ENCODE results near the gene NFATC1.

Gene NFATC1

DNA sequence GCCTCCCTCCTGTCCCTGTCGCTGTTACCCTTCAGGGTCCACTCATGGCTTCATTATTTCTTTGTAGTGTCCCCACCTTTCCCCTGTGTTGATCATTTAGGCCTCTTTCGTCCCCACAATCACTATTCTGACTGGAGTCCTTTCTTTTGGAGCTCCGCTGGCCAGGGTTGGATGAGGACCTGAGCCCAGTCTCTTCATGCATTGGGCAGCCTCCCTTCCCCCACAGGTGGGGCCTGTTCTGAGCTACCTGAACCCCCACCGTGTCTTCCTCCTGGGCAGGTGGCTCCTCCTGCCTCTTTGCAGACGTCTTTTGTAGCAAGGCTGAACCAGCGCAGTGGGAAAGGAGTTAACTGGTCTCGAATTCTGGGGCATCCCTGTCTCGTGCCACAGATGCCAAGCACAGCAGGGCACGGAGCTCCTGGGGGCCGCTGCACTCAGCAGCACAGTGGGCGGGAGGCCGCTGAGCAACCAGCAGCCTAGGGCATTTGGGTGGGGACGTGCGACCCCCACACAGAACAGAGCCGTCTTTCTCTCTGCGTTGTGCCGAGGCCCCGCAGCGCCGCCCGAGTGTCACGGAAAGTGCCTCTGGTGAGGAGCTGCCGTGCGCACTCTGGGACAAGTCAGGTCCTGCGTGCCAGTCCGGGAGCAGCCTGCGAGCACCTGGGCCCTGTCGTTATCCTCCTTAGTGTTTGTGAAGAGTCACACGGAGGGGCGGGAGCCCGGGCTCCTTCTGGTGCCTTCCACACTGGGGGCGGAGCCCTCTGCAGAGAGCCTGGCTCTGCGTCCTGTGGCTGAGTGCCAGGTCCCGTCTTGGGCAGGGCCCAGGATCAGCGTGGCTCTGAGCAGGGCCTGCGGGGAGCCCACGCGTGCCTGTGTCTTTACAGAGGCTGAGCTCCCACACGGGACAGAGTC lies 130.1 kb downstream of the NFATC1 start:
- no peak for FAIRE-seq

DNA sequence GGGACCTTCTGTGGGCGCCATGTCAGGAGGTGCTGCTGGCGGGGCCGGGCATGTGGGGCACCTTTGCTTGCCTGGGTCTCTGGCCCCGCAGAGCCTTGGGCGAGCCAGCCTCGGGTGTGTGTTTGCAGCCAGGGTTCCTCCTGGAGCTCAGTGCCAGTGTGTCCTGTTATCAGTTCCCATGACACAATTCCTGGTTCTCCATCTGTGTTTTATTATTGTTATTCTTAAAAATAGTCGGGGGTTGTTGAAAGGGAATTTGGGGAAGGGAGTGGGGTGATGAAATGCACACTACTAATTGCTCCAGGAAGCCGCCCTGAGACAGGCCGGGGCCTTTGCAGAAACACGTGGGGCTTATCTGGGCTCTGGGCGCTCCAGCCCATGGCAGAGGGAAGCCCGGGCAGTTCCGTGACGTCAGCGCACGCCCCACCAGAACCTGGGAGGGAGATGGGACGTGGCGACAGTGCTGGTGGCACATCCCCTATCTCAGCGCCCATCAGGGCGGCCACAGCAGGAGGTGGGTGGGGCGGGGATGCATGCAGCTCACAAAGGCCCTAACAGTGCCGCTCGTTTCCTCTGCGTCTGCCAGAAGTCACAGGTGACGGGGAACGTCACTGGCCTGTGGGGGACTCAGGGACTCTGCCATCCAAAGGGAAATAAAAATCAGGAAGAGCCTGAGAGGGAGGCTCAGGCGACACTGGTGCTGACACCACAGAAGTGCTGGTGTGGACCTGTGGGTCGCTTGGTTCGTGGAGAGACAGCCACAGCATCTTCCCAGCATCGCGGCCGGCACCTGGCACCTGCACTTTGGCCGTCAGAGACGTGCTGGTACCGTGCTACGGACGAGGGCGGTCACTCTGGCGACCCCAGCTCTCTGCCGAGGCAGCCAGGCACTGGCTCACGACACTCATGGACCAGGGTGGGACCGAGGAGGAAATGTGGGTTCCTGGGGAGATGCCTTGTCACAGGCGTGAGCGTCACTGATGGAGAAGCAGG lies 131.0 kb downstream of the NFATC1 start:
- no peak for FAIRE-seq

DNA sequence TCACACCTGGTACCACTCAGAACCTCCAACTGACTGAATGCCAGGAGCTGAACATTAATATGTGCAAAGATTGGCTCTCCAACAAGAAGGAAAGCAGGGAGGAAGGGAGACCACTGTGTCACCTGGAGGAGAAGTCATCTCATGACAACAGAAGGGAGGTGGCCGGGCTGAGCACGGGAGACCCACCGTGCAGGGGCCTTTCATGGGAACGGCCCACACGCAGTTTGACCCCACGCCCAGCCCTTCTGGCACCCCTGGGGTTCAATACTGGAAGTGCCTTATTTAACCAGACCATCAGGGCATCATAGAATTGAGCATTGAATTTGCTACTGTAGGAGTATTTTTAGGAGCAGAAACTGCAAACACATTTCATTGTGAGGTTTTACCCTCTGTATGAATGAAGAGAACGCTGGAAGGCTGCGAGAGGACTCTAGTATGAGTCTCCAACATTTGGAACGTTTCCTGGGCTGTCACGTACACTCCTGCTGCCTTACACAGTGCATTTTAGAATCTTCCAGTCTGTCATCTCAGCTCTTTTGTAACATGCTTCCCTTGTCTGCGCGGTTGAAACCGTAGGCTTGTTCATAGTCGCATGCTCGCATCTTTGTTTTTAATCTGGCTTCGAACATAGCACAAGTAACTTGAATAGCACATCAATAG lies 132.1 kb downstream of the NFATC1 start:
- FAIRE-seq: no peak

DNA sequence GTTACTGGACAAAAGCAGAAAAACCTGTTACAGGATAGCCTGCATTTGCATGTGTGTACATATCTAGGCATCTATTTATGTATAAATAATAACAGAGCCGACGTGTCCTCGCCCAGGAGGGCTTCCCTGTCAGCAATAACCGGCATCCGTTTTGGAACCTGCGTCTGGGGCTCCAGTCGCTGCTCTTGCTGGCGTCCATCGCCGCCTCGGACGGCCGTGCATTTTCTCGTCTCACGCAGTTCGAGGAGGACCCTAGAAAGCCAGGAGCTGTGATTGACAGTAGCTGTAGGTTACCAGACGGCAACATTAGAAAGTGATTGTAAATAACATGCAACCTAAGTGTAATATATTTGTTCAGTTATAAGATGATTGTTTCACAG lies 132.6 kb downstream of the NFATC1 start:
- no peak for FAIRE-seq

DNA sequence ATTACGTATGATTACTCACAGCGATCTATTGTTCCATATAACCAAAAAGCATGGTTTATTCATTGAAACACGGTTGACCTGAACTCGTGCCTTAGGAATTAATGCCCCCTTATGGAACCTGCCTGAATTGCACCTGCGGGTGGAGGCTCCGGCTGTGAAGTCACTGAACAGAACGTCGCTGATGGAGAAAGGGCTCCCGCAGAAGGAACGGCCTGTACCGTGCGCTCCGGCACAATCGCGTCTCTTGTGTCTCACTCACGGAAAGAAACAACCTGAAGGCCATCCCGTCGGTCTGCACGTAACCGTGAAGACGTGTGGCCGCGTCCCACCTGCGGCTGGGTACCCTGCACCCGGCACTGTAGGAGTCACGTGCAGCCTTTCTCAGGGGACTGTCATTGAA lies 133.1 kb downstream of the NFATC1 start:
- FAIRE-seq: no peak

DNA sequence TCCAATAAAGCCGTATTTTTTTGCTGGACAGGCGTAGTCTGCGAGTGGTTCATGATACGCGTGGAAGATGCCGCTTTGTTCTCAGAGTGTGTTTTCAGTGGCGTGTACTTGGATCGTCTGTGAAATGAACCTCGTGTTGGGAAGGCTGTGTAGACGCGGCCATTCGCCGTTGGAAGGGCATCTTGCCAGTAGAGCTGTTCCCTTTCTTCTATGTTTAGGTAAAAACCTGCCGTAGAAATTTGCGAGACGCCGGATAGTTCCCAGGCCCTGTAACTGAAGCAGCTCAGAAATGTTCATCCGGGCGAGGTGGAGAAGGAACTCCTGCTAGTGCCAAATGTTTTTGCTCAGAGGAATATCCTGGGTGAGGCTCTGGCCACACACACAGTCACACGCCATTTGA lies 133.6 kb downstream of the NFATC1 start:
- FAIRE-seq: no peak

DNA sequence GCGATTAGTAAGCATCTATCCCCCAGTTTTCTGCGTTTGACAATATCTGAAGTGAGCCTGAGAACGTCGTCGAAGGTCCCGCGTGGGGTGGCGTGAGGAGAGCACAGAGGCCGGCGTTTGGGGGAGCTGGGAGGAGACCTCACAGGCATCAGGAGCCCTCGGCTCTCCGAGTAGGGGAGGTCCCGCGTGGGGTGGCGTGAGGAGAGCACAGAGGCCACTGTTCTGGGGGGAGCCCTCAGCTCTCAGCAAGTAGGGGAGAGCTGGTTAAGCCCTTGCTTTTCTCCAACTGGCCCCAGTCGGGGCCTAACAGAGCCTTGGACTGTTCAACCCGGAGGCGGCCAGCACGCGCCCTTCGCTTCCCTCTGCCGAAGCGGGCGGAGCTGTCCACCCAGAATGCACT lies 134.3 kb downstream of the NFATC1 start:
- FAIRE-seq: no peak

DNA sequence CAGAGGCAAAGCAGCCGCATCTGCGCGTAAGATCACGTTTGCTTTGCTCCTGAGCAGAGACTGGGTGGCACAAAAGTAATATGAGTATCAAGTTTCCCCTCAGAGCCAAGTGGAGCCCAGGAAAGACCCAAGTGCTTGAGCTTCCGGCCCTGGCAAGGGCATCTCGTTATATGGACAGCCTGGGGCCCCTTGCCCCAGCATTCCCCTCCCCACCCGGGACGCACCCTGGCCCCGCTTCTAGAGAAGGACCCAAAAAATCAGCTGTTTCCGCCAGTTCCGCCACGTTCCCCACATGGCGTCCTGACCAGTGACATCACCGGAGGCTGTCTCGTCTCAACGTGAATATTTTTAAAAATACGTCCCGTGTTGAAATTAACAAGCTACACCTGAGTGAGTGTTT lies 135.1 kb downstream of the NFATC1 start:
- FAIRE-seq: no peak

DNA sequence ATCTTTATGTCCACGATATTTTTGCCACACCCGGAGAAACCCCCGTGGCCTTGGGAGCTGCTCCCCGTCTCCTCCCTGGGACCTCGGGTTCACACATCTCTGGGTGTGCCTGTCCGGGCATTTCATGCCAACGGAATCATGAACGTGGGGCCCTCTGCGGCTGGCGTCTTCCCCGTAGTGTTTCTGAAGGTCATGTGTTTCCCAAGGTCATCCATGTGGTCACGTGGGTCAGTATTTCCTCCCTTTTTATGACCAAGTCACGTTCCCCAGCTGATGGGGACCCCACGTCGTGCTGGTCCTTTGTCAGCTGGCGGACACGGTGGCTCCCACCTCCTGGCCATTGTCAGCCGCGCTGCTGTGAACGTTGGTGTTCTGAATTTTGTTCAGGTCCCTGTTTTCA lies 135.7 kb downstream of the NFATC1 start:
- FAIRE-seq: no peak

DNA sequence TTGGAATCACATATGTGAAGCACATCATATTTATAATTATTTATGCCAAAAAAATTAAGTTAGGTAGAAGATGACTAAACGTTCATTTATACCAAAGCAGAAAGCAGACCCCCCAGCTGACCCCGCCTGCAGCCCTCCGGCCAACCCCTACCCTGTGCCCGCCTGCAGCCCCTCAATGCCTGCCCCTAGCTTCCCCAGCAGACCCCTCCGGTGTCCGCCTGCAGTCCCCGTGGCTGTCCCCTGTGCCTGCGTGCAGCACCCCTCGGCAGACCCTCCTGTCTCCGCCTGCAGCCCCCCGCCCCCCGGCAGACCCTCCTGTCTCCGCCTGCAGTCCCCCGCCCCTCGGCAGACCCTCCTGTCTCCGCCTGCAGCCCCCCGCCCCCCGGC lies 136.2 kb downstream of the NFATC1 start:
- no peak for FAIRE-seq

DNA sequence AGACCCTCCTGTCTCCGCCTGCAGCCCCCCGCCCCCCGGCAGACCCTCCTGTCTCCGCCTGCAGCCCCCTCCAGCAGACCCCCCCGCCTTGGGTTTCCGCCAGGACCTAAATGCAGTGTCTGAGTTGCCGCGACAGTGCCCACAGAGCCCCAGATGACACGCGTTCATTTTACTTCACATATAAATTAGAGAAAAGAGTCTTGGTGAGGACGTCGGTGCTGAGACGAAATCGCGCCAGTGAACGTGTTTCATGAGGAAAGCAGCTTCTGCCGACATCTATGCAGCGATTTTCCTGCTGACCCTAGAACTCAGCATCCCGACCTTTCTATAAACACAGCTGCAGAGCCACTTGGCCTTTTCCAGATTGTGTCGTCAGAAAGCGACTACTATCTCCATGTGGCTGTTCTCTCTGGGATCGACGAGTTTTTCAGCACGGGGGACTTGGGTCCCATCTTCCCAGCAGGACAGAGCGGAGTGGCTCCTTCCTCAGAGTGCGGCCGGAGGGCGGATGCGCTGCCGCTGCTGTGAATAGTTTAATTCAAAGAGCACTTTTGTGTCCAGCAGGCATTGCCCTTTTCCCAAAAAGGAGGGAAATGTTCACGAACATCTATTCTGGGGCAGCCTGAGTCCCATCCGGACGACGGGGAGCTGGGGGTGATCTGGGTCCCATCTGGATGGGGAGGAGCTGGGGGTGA lies 136.7 kb downstream of the NFATC1 start:
- FAIRE-seq: no peak

DNA sequence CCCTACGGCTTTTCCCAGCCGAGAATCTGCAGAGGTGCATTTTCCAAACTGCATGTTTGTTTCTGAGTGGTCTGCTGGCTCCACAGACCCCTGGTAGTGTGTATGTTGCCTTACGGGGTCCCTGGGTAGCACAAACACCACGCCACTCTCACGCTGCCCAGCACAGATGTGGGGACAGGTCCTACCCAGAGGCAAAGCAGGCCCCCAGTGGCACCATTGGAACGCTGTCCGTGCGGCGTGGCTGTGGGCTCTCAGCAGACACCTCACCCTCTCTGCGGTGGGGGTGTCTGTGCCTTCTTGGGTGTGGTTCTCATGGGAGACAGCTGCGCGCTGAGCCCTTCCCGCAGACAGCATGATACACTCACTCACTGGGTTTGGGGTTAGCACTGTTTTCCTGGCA lies 137.4 kb downstream of the NFATC1 start:
- FAIRE-seq: no peak

DNA sequence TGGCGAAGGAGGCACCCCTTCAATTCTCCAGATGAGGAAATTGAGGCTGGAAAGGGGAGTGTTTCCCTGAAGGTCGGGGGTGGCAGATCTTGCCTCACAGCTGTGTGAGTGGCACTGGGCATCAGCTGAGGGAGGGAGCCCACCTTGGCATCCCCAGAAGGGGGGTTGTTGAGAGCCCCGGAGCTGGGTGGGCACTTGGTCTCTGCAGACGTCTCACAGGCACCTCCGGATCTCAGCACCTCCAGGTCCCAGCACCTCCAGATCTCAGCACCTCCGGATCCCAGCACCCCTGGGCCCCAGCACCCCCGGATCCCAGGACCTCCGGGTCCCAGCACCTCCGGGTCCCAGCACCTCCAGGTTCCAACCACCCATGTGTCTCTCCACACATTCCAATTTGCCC lies 137.9 kb downstream of the NFATC1 start:
- no peak for FAIRE-seq

DNA sequence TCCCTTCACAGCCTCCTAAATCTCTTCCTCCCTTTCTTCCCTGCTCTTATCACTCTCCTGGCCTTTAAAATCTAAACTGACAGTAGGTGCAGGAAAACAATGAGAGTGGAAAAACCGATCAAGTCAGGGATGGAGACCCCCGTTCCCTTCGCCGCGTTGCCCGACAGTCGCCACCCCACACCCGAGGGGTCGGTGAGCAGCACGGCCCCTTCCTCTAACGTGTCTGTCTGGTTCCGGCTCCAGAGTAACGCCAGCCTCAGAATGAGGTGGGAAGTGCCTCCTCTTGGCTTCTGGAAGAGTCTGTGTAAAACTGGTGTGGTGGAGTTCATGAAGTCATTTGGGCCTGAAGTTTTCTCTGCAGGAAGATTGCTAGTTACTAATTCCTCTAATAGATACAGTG lies 138.6 kb downstream of the NFATC1 start:
- no peak for FAIRE-seq

DNA sequence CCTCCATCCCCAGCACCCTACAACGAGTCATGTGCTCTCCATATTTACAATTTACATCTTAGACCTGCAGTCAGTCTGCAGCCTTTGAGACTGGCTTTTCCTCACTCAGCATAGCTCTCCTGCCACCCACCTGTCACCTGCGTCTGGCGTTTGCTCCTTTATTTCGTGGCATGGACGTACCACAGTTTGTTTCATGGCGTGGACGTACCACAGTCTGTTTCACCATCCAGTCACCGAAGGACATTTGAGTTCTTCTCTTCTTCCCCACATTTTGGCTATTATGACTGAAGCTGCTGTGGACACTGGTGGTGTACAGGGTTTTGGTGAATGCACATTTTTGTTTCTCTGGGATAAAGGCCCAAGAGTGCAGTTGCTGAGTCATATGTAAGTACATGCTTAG lies 142.0 kb downstream of the NFATC1 start:
- no peak for FAIRE-seq

DNA sequence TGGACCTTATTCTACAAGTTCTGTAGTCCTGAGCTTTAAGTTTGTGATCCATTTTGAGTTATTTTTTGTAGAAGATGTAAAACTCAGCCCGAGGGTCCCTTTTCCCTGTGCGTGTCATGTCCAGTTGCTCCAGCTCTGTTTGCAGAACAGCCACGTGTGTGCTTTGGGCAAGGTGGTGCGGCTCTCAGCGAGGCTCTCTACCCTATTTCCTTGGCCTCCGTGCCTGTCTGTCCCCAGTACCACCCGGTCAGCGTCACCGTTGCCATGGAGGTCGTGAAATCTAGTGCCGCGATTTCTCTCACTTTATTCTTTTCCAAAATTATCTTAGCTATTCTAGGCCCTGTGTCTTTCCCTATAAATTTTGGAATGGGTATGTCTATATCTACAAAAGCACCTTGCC lies 142.9 kb downstream of the NFATC1 start:
- FAIRE-seq: no peak

DNA sequence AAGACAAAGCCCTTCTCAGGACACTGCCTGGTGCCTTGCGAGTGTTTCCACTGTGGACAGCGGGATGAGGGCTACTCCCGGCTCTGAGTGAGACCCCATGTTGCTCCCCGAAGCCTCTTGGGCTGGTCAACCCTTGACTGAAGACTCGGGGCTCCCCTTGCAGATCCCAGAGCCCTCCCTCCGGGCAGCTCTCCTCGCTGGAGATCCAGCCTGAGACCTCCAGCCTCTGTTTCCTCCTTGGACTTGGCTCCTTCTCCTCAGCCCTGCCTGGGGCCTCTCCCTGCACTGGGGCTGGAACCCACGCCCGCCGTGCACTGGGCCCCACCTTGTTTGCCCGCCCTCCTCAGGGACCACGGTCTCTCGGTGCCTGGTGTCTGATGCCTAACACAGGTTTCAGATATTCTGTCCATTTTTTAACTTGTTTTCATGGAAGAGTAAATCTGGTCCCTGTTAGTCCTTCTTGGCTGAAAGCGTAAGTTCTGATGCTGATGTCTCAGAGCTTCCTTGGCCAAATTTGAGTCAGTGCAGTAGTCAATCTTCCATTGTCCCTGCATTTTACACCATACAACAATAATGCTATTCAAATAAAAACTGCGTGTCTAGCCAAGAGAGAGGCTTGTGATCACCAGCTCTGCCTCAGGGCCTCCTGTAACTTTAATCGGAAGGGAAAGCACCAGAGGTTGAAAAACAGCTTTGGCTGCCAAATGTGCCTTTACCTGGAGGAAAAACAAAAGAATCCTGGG lies 144.6 kb downstream of the NFATC1 start:
- FAIRE-seq: no peak

DNA sequence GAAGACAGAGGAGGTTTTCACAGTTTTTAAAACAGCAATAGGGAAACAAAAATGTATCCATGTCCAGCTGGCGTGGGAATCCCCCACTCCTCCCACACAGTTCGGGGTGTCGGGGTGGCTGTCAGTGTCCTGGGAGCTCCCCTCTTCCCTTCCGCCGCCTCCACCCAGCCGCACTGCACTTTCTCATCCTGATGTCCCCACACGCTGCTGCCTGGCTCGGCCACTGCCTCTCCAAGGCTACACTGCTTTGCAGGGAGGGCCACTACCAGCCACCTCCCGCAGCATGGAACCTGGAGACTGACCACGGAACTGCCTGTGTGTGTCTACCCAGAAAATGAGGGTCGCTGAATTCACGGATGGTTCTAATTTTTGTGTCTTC lies 145.2 kb downstream of the NFATC1 start:
- FAIRE-seq: no peak

DNA sequence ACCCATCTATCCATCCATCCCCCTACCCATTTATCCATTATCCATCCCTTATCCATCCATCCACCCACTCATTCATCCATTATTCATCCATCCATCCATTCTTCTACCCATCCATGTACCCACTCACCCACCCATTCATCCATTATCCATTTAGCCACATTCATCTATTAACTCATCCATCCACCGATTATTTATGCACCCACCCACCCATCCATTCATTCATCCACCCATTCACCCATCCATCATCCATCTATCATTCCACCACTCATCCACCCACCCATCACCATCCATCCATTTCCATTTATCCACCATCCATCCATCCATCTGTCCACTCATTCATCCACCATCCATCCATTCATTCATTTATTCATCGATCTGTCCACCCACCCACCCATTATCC lies 146.5 kb downstream of the NFATC1 start:
- no peak for FAIRE-seq

DNA sequence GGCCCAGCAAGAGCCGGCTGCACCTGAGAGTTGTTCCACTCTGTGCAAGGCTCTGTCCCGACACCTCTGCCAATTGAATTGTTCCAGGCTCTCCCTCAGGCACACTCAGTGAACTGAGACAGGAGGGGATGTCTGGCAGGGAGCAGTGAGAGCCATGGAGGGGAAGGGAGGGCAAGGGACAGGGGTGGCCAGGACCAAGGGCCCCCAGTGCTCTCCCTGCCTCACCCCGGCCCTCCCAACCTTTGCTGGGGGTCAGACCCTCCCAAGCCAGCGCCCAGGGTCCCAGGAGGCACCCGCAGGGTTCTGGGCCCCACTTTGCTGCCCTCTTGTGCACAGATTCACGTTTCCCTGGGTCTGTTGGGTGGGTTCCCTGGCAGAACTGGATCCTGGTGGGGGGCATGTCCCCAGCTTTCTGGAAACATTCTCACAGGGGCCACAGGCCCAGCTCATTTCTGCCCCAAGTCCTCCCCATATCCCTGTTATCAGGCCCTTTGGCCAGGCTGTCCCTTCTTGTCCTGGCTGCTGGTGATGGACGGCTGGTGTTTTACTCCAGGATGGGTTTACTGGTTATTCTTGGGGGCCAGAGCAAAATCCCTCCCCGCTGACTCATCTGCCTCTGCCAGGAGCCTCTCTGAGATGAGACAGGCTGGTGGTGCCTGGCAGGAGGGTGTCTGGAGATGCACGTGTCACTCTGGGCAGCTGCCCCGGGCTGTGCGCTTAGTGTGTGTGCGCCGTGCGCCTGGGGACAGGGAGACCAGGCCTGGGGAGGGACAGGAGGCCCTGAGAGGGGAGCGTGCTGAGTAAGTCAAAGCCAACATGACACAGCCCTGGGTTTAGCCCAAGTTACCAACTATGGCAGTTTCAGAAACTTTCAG lies 147.4 kb downstream of the NFATC1 start:
- no peak for FAIRE-seq

DNA sequence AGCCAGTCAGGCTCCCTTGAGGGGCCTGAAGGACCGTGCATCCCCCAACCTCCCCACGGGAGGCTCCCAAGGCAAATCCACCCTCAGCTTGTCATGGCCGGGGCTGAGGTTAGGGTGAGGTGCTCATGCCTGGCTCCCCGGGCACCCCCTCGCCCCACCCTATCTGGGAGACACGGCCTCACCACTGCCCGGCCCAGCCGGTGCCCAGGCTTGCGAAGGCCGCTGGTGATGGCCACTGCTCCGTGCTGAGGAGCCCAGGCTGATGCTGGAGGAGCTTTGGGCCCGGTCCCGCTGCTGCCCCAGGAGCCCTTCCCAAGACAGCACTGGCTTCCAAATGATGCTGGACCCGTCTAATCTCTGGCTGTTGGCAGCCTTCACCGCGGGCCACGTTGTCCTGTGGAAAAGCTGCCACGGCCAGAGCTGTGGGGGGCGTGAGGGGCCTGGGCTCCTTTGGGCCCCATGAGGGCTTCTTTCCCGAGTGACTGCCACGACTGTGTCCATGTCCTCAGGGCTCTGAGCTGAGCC lies 148.2 kb downstream of the NFATC1 start:
- FAIRE-seq: no peak
